Daoy (cell line): ENCODE data around the gene SLC38A5. TPM values are rescaled to one million over a fixed set of nuclear protein-coding genes. Genes with fewer than 3 reads are reported as not detected.
"Not testable (repeated sequence)": the region's sequence is repeated elsewhere in the genome, so short reads cannot be mapped to it uniquely, and the experiment has no call there.

Experiments
- DNase-seq: peaks from one replicate; pipeline ENCODE4 v3.0.0-alpha.2; 2015; ENCODE audit warnings: low read depth
- total RNA-seq: library from RNA; depleted of rRNA; stranded (reverse); fragments of >200 nt; shearing (Covaris generic); gene quantifications from 2 replicates; pipeline ENCODE4 v1.2.3, GENCODE V29; 2014; rRNA removed

SLC38A5 gene
- total RNA-seq: 3.5 TPM in 1 of 2 replicates, not detected in the other

DNA sequence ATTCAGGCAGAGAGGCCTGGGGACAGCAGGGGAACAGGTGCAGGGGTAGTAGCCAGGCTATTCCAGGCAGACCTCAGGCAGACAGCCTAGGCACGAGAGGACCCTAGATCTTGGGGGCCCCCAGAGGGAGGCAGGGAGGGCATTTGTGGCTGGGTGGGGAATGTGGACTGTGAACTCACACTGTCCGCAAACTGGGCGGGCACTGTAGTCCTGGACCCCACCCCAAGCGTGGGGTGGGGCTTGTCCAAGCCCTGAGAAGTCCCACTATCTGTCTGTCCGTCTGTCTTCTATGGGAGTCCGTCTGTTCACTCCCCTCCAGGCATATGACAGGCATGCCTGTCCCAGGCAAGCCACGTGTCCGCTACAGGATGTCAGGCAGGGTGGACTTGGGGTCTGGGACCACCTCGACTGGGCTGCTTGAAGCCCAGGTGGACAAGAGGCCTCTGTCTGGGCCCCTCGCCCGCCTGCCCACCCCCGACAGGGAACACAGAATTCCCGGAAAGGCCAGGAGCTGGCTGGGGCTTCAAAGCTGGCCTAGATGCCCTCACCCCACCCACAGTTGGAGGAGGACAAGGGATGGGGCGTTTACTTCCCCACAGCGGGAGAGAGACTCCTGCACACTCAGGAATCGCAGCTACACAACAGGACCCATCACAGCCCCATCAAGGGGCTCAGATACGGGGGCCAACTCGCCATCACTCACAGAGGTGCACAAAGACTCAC lies at the start of gene SLC38A5:
SLC38A5 (minus strand) TSS at position 151 of the 723 bp plus-strand sequence. CDS start 2,336 bp downstream, outside the sequence.
- DNase-seq: no peak

GRCh38 chrX:48519481-48519880 lies 49.4 kb upstream of the SLC38A5 start:
- not testable (repeated sequence) for DNase-seq

DNA sequence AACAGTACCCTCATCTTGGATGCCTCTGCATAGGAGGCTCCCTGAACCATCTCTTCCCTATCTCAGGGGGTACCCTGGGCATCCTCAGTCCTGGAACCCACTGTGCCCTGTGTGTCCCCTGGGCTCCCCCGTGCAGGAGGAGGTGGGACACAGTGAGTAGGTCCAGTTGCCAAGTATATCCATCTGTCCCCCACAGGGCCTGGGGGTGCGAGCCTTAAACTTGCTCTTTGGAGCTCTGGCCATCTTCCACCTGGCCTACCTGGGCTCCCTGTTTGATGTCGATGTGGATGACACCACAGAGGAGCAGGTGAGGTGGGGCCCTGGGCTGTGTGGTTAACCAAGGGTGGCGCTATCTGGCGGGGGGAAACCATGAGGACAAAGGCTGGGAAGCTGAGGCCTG lies 46.9 kb upstream of the SLC38A5 start:
- no peak for DNase-seq

- DNase-seq: no peak
Measured at GRCh38 chrX:48516285-48516684, 46.2 kb upstream of the SLC38A5 start.

GRCh38 chrX:48515842-48516241 lies 45.8 kb upstream of the SLC38A5 start:
- DNase-seq: no peak

DNA sequence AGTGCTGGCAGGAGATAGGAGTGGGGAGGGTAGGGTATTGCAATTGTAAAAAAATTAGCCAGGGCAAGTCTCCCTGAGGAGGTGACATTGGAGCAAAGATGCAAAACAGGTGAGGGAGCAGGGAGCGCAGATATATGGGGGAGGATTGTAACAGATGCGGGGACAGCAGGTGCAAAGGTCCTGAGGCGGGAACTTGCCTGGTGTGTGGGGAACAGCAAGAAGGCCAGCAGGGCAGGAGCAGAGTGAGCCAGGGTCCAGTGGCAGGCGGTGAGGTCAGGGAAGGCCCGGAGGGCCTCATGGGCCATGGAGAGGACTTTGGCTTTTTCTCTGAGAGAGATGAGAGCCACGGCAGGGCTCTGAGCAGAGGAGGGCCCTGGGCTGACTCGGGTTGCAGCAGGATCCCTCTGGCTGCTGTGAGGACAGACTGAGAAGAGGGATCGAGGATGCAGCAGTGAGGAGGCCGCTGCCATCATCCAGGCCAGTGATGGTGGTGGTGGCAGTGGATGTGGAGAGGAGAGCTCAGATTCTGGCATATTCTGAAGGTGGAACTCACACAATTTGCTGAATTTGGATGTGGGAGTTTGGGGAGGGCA lies 44.9 kb upstream of the SLC38A5 start:
- DNase-seq: no peak

DNA sequence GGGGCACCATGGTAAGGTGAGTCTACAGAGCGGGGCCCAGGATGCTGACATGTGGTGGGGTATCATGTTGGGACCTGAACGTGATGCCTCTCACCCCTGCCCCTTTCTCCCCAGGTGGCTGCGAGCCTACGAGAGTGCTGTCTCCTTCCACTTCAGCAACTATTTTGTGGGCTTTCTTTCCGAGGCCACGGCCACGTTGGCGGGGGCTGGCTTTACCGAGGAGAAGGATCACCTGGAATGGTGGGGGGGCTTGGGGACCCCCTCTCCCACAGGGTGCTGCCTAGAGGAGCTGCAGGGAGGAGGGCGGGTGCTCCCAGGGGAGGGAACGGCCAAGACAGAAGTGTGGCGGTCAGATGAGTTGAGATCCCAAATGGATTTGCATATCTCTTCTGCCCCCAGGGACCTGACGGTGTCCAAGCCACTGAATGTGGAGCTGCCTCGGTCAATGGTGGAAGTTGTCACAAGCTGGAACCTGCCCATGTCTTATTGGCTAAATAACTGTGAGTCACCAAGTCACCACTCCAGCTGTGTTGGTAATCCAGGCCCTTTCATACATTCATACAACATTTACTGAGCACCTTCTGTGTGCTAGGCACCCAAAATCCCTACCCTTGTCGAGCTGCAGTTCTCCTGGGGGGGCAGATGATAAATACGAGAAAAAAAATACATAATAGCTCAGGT lies 44.2 kb upstream of the SLC38A5 start:
- no peak for DNase-seq

DNA sequence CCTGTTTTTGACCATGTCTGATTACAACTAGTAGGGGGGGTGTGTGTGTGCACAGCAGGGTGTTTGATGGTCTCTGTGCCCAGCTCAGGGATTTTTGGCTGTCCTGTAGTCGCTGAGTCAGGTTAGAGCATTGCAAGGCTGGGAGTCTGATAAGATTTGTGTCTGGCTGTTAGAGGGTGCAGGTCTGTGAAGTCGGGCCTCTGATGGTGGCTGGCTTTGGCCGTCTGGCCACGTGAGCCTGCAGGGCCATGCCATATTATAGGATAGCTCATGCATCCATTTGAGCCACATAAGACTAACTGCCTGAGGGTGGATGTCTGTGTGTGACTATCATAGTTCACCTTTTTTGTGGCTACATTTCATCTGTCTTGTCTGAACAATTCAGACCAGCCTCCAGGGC lies 43.6 kb upstream of the SLC38A5 start:
- DNase-seq: no peak

- DNase-seq: no peak
Measured at GRCh38 chrX:48512371-48512935, 42.4 kb upstream of the SLC38A5 start.

DNA sequence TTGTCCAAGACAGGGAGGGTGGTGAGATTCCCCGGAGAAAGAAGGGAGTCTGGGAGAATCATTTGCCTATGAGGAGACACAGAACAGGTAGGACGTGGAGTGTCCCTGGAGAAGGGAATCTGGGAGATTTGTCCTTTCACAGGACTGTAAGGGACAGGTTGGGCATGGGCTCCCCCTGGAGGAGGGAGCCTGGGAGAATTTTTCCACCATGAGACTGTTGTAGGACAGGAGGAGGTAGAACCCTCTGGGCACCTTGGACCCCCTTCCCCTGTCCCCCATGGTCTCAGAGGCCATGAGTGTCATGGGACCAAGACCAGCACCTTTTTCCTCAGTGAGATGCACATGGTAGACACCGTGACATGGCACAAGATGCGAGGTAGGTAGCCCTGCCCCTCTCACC lies 41.5 kb upstream of the SLC38A5 start:
- no peak for DNase-seq

DNA sequence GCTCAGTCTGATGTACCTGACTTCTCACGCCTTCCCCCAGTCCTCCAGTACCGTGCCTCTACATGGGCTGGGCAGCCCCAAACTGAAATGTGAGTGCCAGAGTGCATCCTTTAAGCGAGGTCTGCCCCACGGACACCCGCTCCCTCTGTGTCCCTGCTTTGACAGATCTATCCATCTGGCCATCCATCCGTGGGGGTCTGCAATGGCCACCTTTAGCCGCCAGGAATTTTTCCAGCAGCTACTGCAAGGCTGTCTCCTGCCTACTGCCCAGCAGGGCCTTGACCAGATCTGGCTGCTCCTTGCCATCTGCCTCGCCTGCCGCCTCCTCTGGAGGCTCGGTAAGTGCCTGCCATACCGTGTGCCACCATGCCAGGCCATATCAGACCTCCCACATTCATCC lies 39.6 kb upstream of the SLC38A5 start:
- no peak for DNase-seq

- DNase-seq: no peak
Measured at GRCh38 chrX:48509245-48509590, 39.2 kb upstream of the SLC38A5 start.

DNA sequence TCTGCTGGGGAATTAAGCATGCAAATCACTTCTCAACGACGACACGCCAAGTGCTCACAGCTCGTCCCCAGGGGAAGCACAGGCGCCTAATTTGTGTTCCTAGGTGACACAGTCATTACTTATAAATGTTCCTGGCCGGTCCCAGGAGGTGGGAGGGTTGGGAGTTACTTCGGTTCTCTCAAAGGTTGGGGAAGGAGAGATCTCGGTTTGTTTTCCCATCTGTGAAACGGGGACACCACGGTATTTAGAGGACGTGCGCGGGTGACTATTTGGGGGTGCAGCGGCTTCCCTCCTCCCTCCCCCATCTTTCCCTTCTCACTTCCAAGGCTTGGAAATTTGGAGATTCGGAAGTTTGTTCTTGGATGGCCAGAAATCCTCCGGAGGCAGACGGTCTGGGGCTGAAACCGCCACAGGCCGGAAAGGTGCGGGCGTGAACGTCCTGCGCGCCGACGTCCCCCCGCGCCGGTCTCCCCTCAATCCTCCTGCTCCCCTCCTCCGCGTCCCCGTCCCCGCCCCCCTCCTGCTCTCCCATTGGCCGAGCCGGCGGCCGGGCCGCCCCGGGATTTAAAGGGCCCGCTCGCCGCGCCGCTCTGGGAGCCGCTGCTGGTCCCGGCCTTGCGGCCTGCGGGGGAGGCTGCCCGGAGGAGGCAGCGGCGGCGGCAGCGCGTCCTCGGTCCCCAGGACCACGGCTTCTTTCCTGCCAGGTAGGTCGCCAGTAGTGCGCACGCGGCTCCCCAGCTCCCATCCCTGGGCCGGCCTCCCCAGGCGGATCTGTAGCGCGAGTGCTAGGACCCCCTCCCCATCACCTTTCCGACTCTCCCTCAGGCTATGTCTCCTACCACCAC lies 38.6 kb upstream of the SLC38A5 start, which contains the start of gene PORCN:
PORCN (plus strand) TSS at position 593 of the 845 bp plus-strand sequence. CDS start 829 bp downstream, outside the sequence.
- DNase-seq: peak; percentile 75

- DNase-seq: no peak
Measured at GRCh38 chrX:48507246-48507645, 37.2 kb upstream of the SLC38A5 start.

GRCh38 chrX:48505481-48505880 lies 35.4 kb upstream of the SLC38A5 start:
- DNase-seq: no peak

DNA sequence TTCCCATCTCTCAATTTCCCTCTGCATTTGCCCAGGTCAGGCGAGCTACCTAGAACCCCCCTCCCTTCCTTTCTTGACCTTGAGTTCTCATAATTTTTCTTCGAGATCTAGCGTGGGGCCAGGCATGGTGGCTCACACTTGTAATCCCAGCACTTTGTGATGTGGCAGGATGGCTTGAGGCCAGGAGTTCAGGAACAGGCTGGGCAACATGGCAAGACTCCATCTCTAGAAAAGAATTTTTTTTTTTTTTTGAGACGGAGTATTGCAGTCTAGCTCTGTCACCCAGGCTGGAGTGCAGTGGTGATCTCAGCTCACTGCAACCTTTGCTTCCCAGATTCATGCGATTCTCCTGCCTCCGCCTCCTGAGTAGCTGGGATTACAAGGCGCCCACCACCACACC lies 34.2 kb upstream of the SLC38A5 start:
- DNase-seq: no peak

GRCh38 chrX:48498374-48498809 lies 28.3 kb upstream of the SLC38A5 start:
- peak; percentile 92 for DNase-seq

GRCh38 chrX:48497871-48498270 lies 27.8 kb upstream of the SLC38A5 start:
- no peak for DNase-seq

DNA sequence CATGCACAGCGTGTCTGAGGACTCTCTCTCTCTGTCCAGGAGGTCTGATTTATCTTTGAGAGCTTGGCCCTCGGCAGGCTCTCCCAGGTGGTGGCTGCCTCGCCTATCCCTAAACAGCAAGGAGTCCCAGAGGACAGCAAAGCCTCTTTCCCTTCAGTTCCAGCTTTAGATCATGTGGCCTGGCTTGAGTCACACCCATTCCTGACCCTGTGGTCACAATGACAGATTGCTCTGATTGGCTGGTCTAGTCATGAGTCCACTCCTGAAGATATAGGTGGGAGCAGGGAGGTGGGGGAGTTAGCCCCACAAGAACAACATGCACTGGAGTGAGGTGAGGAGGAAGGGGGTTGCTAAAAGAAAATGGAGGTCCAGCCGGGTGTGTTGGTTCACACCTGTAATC lies 26.6 kb upstream of the SLC38A5 start:
- DNase-seq: no peak

GRCh38 chrX:48493890-48494364 lies 23.9 kb upstream of the SLC38A5 start:
- peak; percentile 57 for DNase-seq

DNA sequence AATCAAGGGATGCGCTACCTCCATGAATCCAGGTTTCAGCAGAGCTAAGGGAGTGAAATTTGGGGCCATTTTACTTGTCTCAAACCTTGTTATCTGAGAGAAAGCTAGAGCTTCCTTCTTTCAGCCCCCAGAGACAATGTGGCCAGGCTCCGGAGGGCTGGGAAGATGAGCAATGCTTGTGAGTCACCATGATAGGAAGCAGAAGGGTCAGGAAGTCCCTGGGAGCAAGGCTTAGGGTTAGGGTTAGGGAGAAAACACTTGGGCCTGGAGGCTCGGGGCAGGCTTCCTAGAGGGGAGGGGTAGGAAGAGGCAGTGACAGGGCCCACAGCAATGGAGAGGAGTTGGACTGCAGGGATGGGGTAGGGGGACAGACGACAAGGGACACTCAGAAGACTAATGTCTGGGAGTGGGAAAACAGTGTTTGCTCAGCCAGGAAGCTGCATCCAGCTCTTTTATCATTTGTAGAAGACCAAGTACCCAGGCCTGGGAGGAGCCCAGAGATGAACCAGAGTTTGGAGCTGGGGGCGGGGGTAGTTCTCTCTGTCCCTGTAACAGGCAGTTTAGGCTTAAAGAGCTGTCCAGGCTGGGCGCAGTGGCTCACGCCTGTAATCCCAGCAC lies 22.3 kb upstream of the SLC38A5 start:
- peak; percentile 60 for DNase-seq
